Osteoblast (primary cell): ENCODE data around the gene RNF152. TPM values are rescaled to one million over a fixed set of nuclear protein-coding genes. Genes with fewer than 3 reads are reported as not detected.

ENCODE experiments used
- DNase-seq: peaks from one replicate; pipeline ENCODE4 v3.0.0; 2011; ENCODE audit warnings: low spot score, mixed read lengths; ENCODE audit not compliant: insufficient read length; ENCODE audit errors: missing footprints
- H2AFZ ChIP-seq: 2 replicates; pipeline ENCODE4 v1.6.0; 2011; ENCODE audit warnings: mild to moderate bottlenecking, low read length
- H3K27ac ChIP-seq: 2 replicates; pipeline ENCODE4 v1.5.1; 2011; ENCODE audit warnings: mild to moderate bottlenecking, low read depth, low read length, moderate library complexity
- H3K27me3 ChIP-seq: 2 replicates; pipeline ENCODE4 v1.6.0; 2012; ENCODE audit warnings: mild to moderate bottlenecking, control low read depth, inconsistent platforms, low read length, moderate library complexity; ENCODE audit not compliant: insufficient read depth
- H3K36me3 ChIP-seq: 2 replicates; pipeline ENCODE4 v1.5.1; 2011; ENCODE audit warnings: mild to moderate bottlenecking, low read length, control low read depth, moderate library complexity; ENCODE audit not compliant: insufficient read depth
- H3K4me1 ChIP-seq: 2 replicates; pipeline ENCODE4 v1.5.1; 2011; ENCODE audit warnings: mild to moderate bottlenecking, low read length, control low read depth, moderate library complexity; ENCODE audit not compliant: insufficient read depth
- H3K4me2 ChIP-seq: 2 replicates; pipeline ENCODE4 v1.6.0; 2011; ENCODE audit warnings: mild to moderate bottlenecking, low read length; ENCODE audit not compliant: insufficient read depth
- H3K4me3 ChIP-seq: fragments of 200-600 bp; sonication (generic); 3 replicates; pipeline ENCODE4 v1.5.1; 2012; ENCODE audit warnings: mild to moderate bottlenecking, low read length, inconsistent platforms; ENCODE audit not compliant: insufficient read depth
- H3K79me2 ChIP-seq: 2 replicates; pipeline ENCODE4 v1.6.0; 2012; ENCODE audit warnings: mild to moderate bottlenecking, low read length, control low read depth, inconsistent platforms; ENCODE audit not compliant: insufficient read depth
- H3K9me3 ChIP-seq: 2 replicates; pipeline ENCODE4 v1.5.1; 2011; ENCODE audit warnings: low read depth, low read length, control low read depth
- H4K20me1 ChIP-seq: 2 replicates; pipeline ENCODE4 v1.6.0; 2012; ENCODE audit warnings: mild to moderate bottlenecking, low read length, control low read depth; ENCODE audit not compliant: insufficient read depth
- CTCF ChIP-seq: IDR thresholded peaks from 2 replicates; pipeline ENCODE4 v1.5.1; 2011; ENCODE audit warnings: mild to moderate bottlenecking, low read depth, low read length, moderate library complexity; ENCODE audit errors: extremely low read depth
- total RNA-seq: library from RNA; depleted of rRNA; stranded (reverse); fragments of >200 nt; gene quantifications from 2 replicates; pipeline ENCODE4 v1.2.3, GENCODE V29; 2012

The RNF152 gene
- total RNA-seq, 1 donor, result 3.3 TPM

GRCh38 chr18:61893971-61894750 lies 1.4 kb upstream of the RNF152 start:
- Histone ChIP-seq H4K20me1 (no peaks in the 10 kb centered on the region), H3K4me1 (peaks cover 15% of the 10 kb centered on the region), H3K36me3 (no peaks in the 10 kb centered on the region), H3K27me3 (no peaks in the 10 kb centered on the region), H3K79me2 (peaks cover 24% of the 10 kb centered on the region), H3K4me2 (peak overlapping the region; percentile 94), H3K4me3 (peak overlapping the region; percentile 94), H3K27ac (peak overlapping the region; percentile 53), H3K9me3 (no peaks in the 10 kb centered on the region), H2AFZ (peak overlapping the region; percentile 91)
- peak; percentile 8 for TF ChIP-seq CTCF
- DNase-seq, result peak; percentile 98

GRCh38 chr18:61893309-61893970 lies 633 bp upstream of the RNF152 start:
- Histone ChIP-seq H3K79me2 (peaks cover 27% of the 10 kb centered on the region), H2AFZ (peak overlapping the region; percentile 85), H3K27ac (peak overlapping the region; percentile 53)

GRCh38 chr18:61891894-61892293 lies 913 bp downstream of the RNF152 start:
- no peaks in the 10 kb centered on the region for H3K27me3 ChIP-seq
- H3K4me1 ChIP-seq, result peaks cover 13% of the 10 kb centered on the region
- TF ChIP-seq CTCF, result no peak
- no peak overlapping the region for H3K4me2 ChIP-seq
- H3K4me3 ChIP-seq, result no peak overlapping the region
- H3K79me2 ChIP-seq, result peaks cover 32% of the 10 kb centered on the region
- no peaks in the 10 kb centered on the region for H4K20me1 ChIP-seq
- H3K27ac ChIP-seq, result no peak overlapping the region
- no peak overlapping the region for H2AFZ ChIP-seq
- no peak for DNase-seq
- H3K36me3 ChIP-seq, result no peaks in the 10 kb centered on the region
- H3K9me3 ChIP-seq, result no peaks in the 10 kb centered on the region

More at GRCh38 chr18:61893309-61893970, 633 bp upstream of the RNF152 start:
- no peaks in the 10 kb centered on the region for H4K20me1 ChIP-seq
- peaks cover 15% of the 10 kb centered on the region for H3K4me1 ChIP-seq
- DNase-seq, result peak; percentile 96
- H3K9me3 ChIP-seq, result no peaks in the 10 kb centered on the region
- peak overlapping the region; percentile 94 for H3K4me2 ChIP-seq
- TF ChIP-seq CTCF, result no peak
- H3K27me3 ChIP-seq, result no peaks in the 10 kb centered on the region
- peak overlapping the region; percentile 94 for H3K4me3 ChIP-seq
- H3K36me3 ChIP-seq, result no peaks in the 10 kb centered on the region

- H4K20me1 ChIP-seq, result no peaks in the 10 kb centered on the region
- H3K4me3 ChIP-seq, result no peak overlapping the region
- H2AFZ ChIP-seq, result no peak overlapping the region
- H3K27ac ChIP-seq, result no peak overlapping the region
- H3K79me2 ChIP-seq, result peaks cover 32% of the 10 kb centered on the region
- H3K9me3 ChIP-seq, result no peaks in the 10 kb centered on the region
- TF ChIP-seq CTCF, result no peak
- H3K4me1 ChIP-seq, result peaks cover 12% of the 10 kb centered on the region
- DNase-seq, result no peak
- H3K4me2 ChIP-seq, result no peak overlapping the region
- H3K27me3 ChIP-seq, result no peaks in the 10 kb centered on the region
- no peaks in the 10 kb centered on the region for H3K36me3 ChIP-seq
Observed at GRCh38 chr18:61891271-61891670, 1.5 kb downstream of the RNF152 start.
